ENCODE results near the gene CABP4. TPM values are rescaled to one million over a fixed set of nuclear protein-coding genes. Genes with fewer than 3 reads are reported as not detected.

The CABP4 gene
- total and polyA plus RNA-seq, 10 of the 15 experiments (the other 5 are each of a cell fraction or from before 2014, with no cell fraction given): 0.04 to 0.41 (median 0.14) TPM; not detected in 2

DNA sequence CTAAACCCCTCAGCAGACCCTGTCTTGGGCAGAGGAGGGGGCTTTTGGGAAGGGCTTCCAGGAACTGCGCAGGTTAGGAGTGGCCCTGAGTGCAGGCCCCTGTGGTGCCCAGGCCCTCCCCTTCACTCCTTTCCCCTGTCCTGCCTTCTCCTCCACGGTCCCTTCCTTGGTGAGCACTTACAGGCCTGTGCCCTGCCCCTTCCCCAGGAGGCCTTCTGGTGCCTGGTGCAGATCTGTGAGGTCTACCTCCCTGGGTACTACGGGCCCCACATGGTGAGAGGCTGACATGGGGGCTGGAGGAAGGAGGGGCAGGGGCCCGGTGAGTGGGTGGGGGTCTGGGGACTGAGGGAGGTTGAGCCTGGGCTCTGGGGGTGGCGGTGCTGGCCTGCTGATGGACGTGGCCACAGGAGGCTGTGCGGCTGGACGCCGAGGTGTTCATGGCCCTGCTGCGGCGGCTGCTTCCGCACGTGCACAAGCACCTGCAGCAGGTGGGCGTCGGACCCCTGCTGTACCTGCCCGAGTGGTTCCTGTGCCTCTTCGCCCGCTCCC lies 48.7 kb upstream of the CABP4 start:
- Histone ChIP-seq H3K4me1 (ENCODE audit: control insufficient read depth, insufficient read depth, low read length) (peaks cover 69% of the 10 kb centered on the region), H3K4me3 (0 out of 2 replicates have a peak overlapping the region, but pooled peaks have one; percentile 30), H3K79me2 (ENCODE audit: control insufficient read depth, insufficient read depth, low read length) (peaks cover 34% of the 10 kb centered on the region), H4K20me1 (ENCODE audit: control insufficient read depth, insufficient read depth) (no peaks in the 10 kb centered on the region), H3K27me3 (replicated peaks in 1 of 2; ENCODE audit: control insufficient read depth in 2 of 2, insufficient read depth in 2 of 2, low read length in 1 of 2) (no peaks in the 10 kb centered on the region), H3K27ac (ENCODE audit: control insufficient read depth, insufficient read depth) (no peak overlapping the region; the same call in 1 of the 2 replicates), H3K9ac (ENCODE audit: control insufficient read depth, insufficient read depth, low read length) (peak overlapping the region; percentile 15; the same call in 1 of the 2 replicates), H3K9me3 (replicated peaks; ENCODE audit: control insufficient read depth, insufficient read depth, low read length) (no peaks in the 10 kb centered on the region; the same call in 2 of the 3 replicates), H3K4me2 (ENCODE audit: control insufficient read depth, insufficient read depth) (peak overlapping the region; percentile 50; the same call in 1 of the 2 replicates), H2AFZ (ENCODE audit: control insufficient read depth, low read depth, low read length) (no peak overlapping the region), H3K36me3 (ENCODE audit: control insufficient read depth in 2 of 2, insufficient read depth in 2 of 2, low read length in 1 of 2) (no peaks in the 10 kb centered on the region)
- ChIA-PET RAD21 (ENCODE audit: unreplicated experiment) (interaction anchor here (0.9 to 2.6 kb wide), 6 partner anchors 15 to 63 kb away, joined by 4 to 18 read pairs (median 5); partner anchors contain the start of genes PTPRCAP and RAD9A), POLR2A (interaction anchor here (0.7 to 3.0 kb wide), 4 partner anchors 13 to 78 kb away, joined by 3 to 12 read pairs (median 4); partner anchors contain the start of gene PTPRCAP), SMC1A (ENCODE audit: uncharacterized antibody, unreplicated experiment) (interaction anchor here (0.7 to 3.1 kb wide), 6 partner anchors 14 to 99 kb away, joined by 3 to 11 read pairs (median 4); partner anchors contain the start of genes PTPRCAP and TMEM134), CTCF (interaction anchor here (1.0 to 1.9 kb wide), 3 partner anchors 14 to 63 kb away, joined by 4 to 7 read pairs (median 5); partner anchors contain the start of gene TMEM134)
- TF ChIP-seq, protein P1, sequence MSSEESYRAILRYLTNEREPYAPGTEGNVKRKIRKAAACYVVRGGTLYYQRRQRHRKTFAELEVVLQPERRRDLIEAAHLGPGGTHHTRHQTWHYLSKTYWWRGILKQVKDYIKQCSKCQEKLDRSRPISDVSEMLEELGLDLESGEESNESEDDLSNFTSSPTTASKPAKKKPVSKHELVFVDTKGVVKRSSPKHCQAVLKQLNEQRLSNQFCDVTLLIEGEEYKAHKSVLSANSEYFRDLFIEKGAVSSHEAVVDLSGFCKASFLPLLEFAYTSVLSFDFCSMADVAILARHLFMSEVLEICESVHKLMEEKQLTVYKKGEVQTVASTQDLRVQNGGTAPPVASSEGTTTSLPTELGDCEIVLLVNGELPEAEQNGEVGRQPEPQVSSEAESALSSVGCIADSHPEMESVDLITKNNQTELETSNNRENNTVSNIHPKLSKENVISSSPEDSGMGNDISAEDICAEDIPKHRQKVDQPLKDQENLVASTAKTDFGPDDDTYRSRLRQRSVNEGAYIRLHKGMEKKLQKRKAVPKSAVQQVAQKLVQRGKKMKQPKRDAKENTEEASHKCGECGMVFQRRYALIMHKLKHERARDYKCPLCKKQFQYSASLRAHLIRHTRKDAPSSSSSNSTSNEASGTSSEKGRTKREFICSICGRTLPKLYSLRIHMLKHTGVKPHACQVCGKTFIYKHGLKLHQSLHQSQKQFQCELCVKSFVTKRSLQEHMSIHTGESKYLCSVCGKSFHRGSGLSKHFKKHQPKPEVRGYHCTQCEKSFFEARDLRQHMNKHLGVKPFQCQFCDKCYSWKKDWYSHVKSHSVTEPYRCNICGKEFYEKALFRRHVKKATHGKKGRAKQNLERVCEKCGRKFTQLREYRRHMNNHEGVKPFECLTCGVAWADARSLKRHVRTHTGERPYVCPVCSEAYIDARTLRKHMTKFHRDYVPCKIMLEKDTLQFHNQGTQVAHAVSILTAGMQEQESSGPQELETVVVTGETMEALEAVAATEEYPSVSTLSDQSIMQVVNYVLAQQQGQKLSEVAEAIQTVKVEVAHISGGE (CRISPR knock-in tag; IDR thresholded peaks at IDR 0.05): no peak
- TF ChIP-seq GABPA (IDR thresholded peaks at IDR 0.05; ENCODE audit: low read depth) (no peak), CREM (IDR thresholded peaks at IDR 0.05; ENCODE audit: low read depth) (no peak), YBX1 (IDR thresholded peaks at IDR 0.05) (no peak), SIX5 (IDR thresholded peaks at IDR 0.05; ENCODE audit: low read depth, low read length, severe bottlenecking) (no peak), ZZZ3 (IDR thresholded peaks at IDR 0.05; ENCODE audit: control insufficient read depth, insufficient read length, low read depth) (no peak)
- no TSS peak for BruUV-seq (replicated peaks)
- intact Hi-C loops (cut with micrococcal nuclease; ENCODE audit: unreplicated experiment) (no loop called here), in situ Hi-C loops (cut with MboI) (no loop called here)
- ATAC-seq: no peak
- WGBS (ENCODE audit: insufficient coverage, insufficient replicate concordance, low lambda C conversion rate, missing lambda C conversion rate): 83% methylated on average over 17 of the region's 18 CpGs
- no peak for DNase-seq (ENCODE audit: low read depth, low spot score)
- no peak for FAIRE-seq

Measured in GM12878 (cell line).